ENCODE data around the gene EEF1AKMT2.

DNA sequence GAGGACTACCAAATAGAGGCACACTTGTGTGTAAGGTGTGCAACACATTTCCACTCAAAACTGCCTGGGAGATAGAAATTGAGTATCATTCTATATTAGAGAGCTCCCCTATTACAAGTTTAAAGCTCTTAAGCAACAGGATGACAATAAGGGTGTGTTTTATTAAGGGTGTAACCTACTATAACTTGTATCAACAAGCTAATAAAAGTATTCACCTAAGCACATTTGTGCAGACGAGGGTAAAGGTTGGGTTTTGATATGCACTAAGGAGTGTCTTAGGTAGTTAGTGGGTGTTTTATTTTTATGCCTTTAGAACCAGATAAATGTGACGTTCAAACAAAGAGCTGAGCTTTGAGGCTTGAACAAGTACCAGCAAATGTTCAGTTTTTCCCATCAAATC, 44.7 kb downstream of the EEF1AKMT2 start:
- TF ChIP-seq, protein P1, sequence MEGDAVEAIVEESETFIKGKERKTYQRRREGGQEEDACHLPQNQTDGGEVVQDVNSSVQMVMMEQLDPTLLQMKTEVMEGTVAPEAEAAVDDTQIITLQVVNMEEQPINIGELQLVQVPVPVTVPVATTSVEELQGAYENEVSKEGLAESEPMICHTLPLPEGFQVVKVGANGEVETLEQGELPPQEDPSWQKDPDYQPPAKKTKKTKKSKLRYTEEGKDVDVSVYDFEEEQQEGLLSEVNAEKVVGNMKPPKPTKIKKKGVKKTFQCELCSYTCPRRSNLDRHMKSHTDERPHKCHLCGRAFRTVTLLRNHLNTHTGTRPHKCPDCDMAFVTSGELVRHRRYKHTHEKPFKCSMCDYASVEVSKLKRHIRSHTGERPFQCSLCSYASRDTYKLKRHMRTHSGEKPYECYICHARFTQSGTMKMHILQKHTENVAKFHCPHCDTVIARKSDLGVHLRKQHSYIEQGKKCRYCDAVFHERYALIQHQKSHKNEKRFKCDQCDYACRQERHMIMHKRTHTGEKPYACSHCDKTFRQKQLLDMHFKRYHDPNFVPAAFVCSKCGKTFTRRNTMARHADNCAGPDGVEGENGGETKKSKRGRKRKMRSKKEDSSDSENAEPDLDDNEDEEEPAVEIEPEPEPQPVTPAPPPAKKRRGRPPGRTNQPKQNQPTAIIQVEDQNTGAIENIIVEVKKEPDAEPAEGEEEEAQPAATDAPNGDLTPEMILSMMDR (IDR thresholded peaks at IDR 0.05): no peak
- no peak for TF ChIP-seq ZFX (IDR thresholded peaks at IDR 0.05; ENCODE audit: borderline replicate concordance)
